HEK293 (cell line): ENCODE results near the gene RHCG.

Experiments used
- CTCF ChIA-PET: fragments of 350-600 bp; formaldehyde crosslinking; extraction: SDS; loops from one replicate; lab custom pipeline; 2021; ENCODE audit warnings: antibody characterized with exemption; lab: Yijun Ruan, JAX
- POLR2A ChIA-PET: fragments of 300-600 bp; formaldehyde crosslinking; extraction: SDS; loops from one replicate; lab custom pipeline; 2020; ENCODE audit warnings: antibody characterized with exemption, inconsistent platforms; lab: Yijun Ruan, JAX
- H3K27ac ChIP-seq: fragments of 200-500 bp; sonication (Bioruptor generic); 2 replicates; pipeline ENCODE4 v1.5.1; 2014; ENCODE audit warnings: low read depth, low read length, control low read depth, inconsistent platforms; ENCODE audit errors: extremely low read depth
- H3K36me3 ChIP-seq, 2 experiments: fragments of 200-500 bp in 1 of 2; sonication (Bioruptor generic) in 1 of 2; 1 replicate in 1 of 2; 2 replicates in 1 of 2; pipeline ENCODE4 v1.5.1; 2014 to 2017; ENCODE audit warnings: inconsistent platforms in 2 of 2, low read length in 2 of 2; ENCODE audit not compliant: control insufficient read depth in 2 of 2, insufficient read depth in 1 of 2
- H3K4me1 ChIP-seq: fragments of 200-500 bp; sonication (Bioruptor generic); 2 replicates; pipeline ENCODE4 v1.5.1; 2014; ENCODE audit warnings: mild to moderate bottlenecking, low read length, inconsistent platforms; ENCODE audit not compliant: control insufficient read depth, insufficient read depth
- H3K4me3 ChIP-seq: 2 replicates; pipeline ENCODE4 v1.5.1; 2011; ENCODE audit warnings: low read depth, mild to moderate bottlenecking, control low read depth, low read length, moderate library complexity
- H3K9me3 ChIP-seq: fragments of 200-500 bp; sonication (Bioruptor generic); 2 replicates; pipeline ENCODE4 v1.5.1; 2014; ENCODE audit warnings: low read depth, low read length, inconsistent platforms; ENCODE audit not compliant: control insufficient read depth, insufficient read depth
- ATF2 ChIP-seq: fragments of 450-650 bp; formaldehyde crosslinking; IDR thresholded peaks from 2 replicates; pipeline ENCODE4 v1.5.1; 2016; ENCODE audit warnings: missing biosample characterization, missing genetic modification characterization, low read depth
- GLIS1 ChIP-seq: fragments of 450-650 bp; formaldehyde crosslinking; IDR thresholded peaks from 2 replicates; pipeline ENCODE4 v1.5.1; 2016; ENCODE audit warnings: missing biosample characterization, missing genetic modification characterization
- PRDM1 ChIP-seq: fragments of 450-650 bp; formaldehyde crosslinking; IDR thresholded peaks from 2 replicates; pipeline ENCODE4; 2016; ENCODE audit warnings: missing biosample characterization, missing genetic modification characterization
- SCRT1 ChIP-seq: fragments of 450-650 bp; formaldehyde crosslinking; IDR thresholded peaks from 2 replicates; pipeline ENCODE4 v1.5.1; 2016; ENCODE audit warnings: missing biosample characterization, missing genetic modification characterization, borderline replicate concordance
- ZEB2 ChIP-seq: fragments of 450-650 bp; formaldehyde crosslinking; IDR thresholded peaks from 2 replicates; pipeline ENCODE4 v1.5.1; 2016; ENCODE audit warnings: missing biosample characterization, missing genetic modification characterization
- ZNF140 ChIP-seq: fragments of 450-650 bp; formaldehyde crosslinking; IDR thresholded peaks from 2 replicates; pipeline ENCODE4 v1.5.1; 2016; ENCODE audit warnings: missing biosample characterization, missing genetic modification characterization
- ZNF221 ChIP-seq: fragments of 450-650 bp; formaldehyde crosslinking; IDR thresholded peaks from 2 replicates; pipeline ENCODE4 v1.5.1; 2017; ENCODE audit warnings: missing biosample characterization, missing genetic modification characterization, borderline replicate concordance
- ZNF266 ChIP-seq: fragments of 450-650 bp; formaldehyde crosslinking; IDR thresholded peaks from 2 replicates; pipeline ENCODE4 v1.5.1; 2016; ENCODE audit warnings: missing biosample characterization, missing genetic modification characterization, low read depth
- ZNF391 ChIP-seq: fragments of 450-650 bp; formaldehyde crosslinking; IDR thresholded peaks from 2 replicates; pipeline ENCODE4 v1.5.1; 2016; ENCODE audit warnings: low read depth, missing biosample characterization, missing genetic modification characterization, borderline replicate concordance
- ZNF473 ChIP-seq: fragments of 450-650 bp; formaldehyde crosslinking; IDR thresholded peaks from 2 replicates; pipeline ENCODE4 v1.5.1; 2017; ENCODE audit warnings: missing biosample characterization, missing genetic modification characterization
- ZNF623 ChIP-seq: fragments of 450-650 bp; formaldehyde crosslinking; IDR thresholded peaks from 2 replicates; pipeline ENCODE4 v1.5.1; 2016; ENCODE audit warnings: missing biosample characterization, missing genetic modification characterization
- ZNF654 ChIP-seq: fragments of 450-650 bp; formaldehyde crosslinking; IDR thresholded peaks from 2 replicates; pipeline ENCODE4 v1.5.1; 2016; ENCODE audit warnings: low read depth, missing biosample characterization, missing genetic modification characterization
- ZNF692 ChIP-seq: fragments of 450-650 bp; formaldehyde crosslinking; IDR thresholded peaks from 2 replicates; pipeline ENCODE4 v1.5.1; 2016; ENCODE audit warnings: missing biosample characterization, missing genetic modification characterization
- ZSCAN16 ChIP-seq: fragments of 450-650 bp; formaldehyde crosslinking; IDR thresholded peaks from 2 replicates; pipeline ENCODE4 v1.5.1; 2016; ENCODE audit warnings: missing biosample characterization, missing genetic modification characterization
- TF ChIP-seq, protein P1 (sequence below): fragments of 450-650 bp; formaldehyde crosslinking; IDR thresholded peaks from 2 replicates; pipeline ENCODE4 v1.5.1; 2016; ENCODE audit warnings: missing biosample characterization, missing genetic modification characterization, borderline replicate concordance
- TF ChIP-seq, protein P2 (sequence below): fragments of 450-650 bp; formaldehyde crosslinking; IDR thresholded peaks from 2 replicates; pipeline ENCODE4 v1.5.1; 2016; ENCODE audit warnings: missing biosample characterization, missing genetic modification characterization
- TF ChIP-seq, protein P3 (sequence below): fragments of 450-650 bp; formaldehyde crosslinking; IDR thresholded peaks from 2 replicates; pipeline ENCODE4 v1.5.0; 2017; ENCODE audit warnings: missing biosample characterization, missing genetic modification characterization, borderline replicate concordance
- TF ChIP-seq, protein P4 (sequence below): fragments of 450-650 bp; formaldehyde crosslinking; IDR thresholded peaks from 2 replicates; pipeline ENCODE4 v1.5.1; 2017; ENCODE audit warnings: missing biosample characterization, missing genetic modification characterization
- TF ChIP-seq, protein P5 (sequence below): fragments of 450-650 bp; formaldehyde crosslinking; IDR thresholded peaks from 2 replicates; pipeline ENCODE4 v1.5.1; 2016; ENCODE audit warnings: missing biosample characterization, missing genetic modification characterization

RHCG gene

DNA sequence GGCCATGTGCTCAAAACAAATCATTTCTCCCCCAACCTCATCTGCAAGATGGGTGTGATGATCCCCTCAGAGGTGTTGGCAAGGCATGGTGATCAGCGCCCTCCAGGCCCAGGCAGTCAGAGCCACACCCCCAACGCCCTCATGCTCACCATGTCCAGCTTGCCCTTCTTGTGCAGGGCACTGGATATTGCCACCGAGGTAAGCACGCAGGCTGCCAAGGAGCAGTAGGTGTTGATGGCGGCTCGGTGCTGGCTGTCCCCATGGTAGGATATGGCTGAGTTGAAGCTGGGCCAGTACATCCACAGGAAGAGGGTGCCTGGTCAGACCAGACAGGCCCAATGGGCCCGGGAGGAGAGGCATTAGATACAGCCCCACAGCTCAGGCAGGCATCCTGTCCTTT lies 17.2 kb downstream of the RHCG start:
- Histone ChIP-seq H3K36me3 (no peaks in the 10 kb centered on the region), H3K4me3 (no peak overlapping the region), H3K9me3 (no peaks in the 10 kb centered on the region), H3K27ac (no peak overlapping the region), H3K4me1 (no peaks in the 10 kb centered on the region)
- CTCF ChIA-PET, result interaction anchor here (0.6 to 11.8 kb wide), 5 partner anchors 14 to 129 kb away, joined by 3 to 234 read pairs (median 6); no protein-coding TSS in a partner anchor
- POLR2A ChIA-PET, result no interaction called here
- TF ChIP-seq, protein P1, sequence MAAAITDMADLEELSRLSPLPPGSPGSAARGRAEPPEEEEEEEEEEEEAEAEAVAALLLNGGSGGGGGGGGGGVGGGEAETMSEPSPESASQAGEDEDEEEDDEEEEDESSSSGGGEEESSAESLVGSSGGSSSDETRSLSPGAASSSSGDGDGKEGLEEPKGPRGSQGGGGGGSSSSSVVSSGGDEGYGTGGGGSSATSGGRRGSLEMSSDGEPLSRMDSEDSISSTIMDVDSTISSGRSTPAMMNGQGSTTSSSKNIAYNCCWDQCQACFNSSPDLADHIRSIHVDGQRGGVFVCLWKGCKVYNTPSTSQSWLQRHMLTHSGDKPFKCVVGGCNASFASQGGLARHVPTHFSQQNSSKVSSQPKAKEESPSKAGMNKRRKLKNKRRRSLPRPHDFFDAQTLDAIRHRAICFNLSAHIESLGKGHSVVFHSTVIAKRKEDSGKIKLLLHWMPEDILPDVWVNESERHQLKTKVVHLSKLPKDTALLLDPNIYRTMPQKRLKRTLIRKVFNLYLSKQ (tag by site-specific recombination), result no peak
- TF ChIP-seq ZSCAN16 (tag by site-specific recombination) (no peak), ZNF140 (tag by site-specific recombination) (no peak), ZNF391 (no peak), GLIS1 (tag by site-specific recombination) (no peak), SCRT1 (tag by site-specific recombination) (no peak), ZNF623 (tag by site-specific recombination) (no peak), ZEB2 (tag by site-specific recombination) (no peak), ZNF266 (tag by site-specific recombination) (no peak), ZNF654 (tag by site-specific recombination) (no peak)
- TF ChIP-seq, protein P2, sequence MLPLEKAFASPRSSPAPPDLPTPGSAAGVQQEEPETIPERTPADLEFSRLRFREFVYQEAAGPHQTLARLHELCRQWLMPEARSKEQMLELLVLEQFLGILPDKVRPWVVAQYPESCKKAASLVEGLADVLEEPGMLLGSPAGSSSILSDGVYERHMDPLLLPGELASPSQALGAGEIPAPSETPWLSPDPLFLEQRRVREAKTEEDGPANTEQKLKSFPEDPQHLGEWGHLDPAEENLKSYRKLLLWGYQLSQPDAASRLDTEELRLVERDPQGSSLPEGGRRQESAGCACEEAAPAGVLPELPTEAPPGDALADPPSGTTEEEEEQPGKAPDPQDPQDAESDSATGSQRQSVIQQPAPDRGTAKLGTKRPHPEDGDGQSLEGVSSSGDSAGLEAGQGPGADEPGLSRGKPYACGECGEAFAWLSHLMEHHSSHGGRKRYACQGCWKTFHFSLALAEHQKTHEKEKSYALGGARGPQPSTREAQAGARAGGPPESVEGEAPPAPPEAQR (tag by site-specific recombination), result no peak
- TF ChIP-seq, protein P3, sequence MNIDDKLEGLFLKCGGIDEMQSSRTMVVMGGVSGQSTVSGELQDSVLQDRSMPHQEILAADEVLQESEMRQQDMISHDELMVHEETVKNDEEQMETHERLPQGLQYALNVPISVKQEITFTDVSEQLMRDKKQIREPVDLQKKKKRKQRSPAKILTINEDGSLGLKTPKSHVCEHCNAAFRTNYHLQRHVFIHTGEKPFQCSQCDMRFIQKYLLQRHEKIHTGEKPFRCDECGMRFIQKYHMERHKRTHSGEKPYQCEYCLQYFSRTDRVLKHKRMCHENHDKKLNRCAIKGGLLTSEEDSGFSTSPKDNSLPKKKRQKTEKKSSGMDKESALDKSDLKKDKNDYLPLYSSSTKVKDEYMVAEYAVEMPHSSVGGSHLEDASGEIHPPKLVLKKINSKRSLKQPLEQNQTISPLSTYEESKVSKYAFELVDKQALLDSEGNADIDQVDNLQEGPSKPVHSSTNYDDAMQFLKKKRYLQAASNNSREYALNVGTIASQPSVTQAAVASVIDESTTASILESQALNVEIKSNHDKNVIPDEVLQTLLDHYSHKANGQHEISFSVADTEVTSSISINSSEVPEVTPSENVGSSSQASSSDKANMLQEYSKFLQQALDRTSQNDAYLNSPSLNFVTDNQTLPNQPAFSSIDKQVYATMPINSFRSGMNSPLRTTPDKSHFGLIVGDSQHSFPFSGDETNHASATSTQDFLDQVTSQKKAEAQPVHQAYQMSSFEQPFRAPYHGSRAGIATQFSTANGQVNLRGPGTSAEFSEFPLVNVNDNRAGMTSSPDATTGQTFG (tag by site-specific recombination), result no peak

GRCh38 chr15:89477411-89478242 lies 18.8 kb downstream of the RHCG start:
- no peak overlapping the region for H3K27ac ChIP-seq
- no peaks in the 10 kb centered on the region for H3K4me1 ChIP-seq
- no peaks in the 10 kb centered on the region for H3K9me3 ChIP-seq
- ChIA-PET POLR2A (interaction anchor here (0.5 kb wide), 1 partner anchor 1356 kb away, joined by 3 read pairs; no protein-coding TSS in a partner anchor), CTCF (interaction anchor here (0.6 to 11.8 kb wide), 3 partner anchors 12 to 120 kb away, joined by 3 to 234 read pairs (median 37); no protein-coding TSS in a partner anchor)
- H3K36me3 ChIP-seq, result no peaks in the 10 kb centered on the region
- no peak overlapping the region for H3K4me3 ChIP-seq
- TF ChIP-seq ZNF221 (no peak), ZNF692 (tag by site-specific recombination) (no peak), PRDM1 (tag by site-specific recombination) (no peak), ATF2 (tag by site-specific recombination) (no peak), ZNF473 (tag by site-specific recombination) (no peak)
- TF ChIP-seq, protein P4, sequence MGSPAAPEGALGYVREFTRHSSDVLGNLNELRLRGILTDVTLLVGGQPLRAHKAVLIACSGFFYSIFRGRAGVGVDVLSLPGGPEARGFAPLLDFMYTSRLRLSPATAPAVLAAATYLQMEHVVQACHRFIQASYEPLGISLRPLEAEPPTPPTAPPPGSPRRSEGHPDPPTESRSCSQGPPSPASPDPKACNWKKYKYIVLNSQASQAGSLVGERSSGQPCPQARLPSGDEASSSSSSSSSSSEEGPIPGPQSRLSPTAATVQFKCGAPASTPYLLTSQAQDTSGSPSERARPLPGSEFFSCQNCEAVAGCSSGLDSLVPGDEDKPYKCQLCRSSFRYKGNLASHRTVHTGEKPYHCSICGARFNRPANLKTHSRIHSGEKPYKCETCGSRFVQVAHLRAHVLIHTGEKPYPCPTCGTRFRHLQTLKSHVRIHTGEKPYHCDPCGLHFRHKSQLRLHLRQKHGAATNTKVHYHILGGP (tag by site-specific recombination), result no peak
- TF ChIP-seq, protein P5, sequence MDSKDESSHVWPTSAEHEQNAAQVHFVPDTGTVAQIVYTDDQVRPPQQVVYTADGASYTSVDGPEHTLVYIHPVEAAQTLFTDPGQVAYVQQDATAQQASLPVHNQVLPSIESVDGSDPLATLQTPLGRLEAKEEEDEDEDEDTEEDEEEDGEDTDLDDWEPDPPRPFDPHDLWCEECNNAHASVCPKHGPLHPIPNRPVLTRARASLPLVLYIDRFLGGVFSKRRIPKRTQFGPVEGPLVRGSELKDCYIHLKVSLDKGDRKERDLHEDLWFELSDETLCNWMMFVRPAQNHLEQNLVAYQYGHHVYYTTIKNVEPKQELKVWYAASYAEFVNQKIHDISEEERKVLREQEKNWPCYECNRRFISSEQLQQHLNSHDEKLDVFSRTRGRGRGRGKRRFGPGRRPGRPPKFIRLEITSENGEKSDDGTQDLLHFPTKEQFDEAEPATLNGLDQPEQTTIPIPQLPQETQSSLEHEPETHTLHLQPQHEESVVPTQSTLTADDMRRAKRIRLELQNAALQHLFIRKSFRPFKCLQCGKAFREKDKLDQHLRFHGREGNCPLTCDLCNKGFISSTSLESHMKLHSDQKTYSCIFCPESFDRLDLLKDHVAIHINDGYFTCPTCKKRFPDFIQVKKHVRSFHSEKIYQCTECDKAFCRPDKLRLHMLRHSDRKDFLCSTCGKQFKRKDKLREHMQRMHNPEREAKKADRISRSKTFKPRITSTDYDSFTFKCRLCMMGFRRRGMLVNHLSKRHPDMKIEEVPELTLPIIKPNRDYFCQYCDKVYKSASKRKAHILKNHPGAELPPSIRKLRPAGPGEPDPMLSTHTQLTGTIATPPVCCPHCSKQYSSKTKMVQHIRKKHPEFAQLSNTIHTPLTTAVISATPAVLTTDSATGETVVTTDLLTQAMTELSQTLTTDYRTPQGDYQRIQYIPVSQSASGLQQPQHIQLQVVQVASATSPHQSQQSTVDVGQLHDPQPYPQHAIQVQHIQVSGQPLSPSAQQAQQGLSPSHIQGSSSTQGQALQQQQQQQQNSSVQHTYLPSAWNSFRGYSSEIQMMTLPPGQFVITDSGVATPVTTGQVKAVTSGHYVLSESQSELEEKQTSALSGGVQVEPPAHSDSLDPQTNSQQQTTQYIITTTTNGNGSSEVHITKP, result no peak
